HG03558 (cell line): ENCODE data around the gene DHRS7B.
"Not testable (repeated sequence)": the region's sequence is repeated elsewhere in the genome, so short reads cannot be mapped to it uniquely, and the experiment has no call there.

Source experiments
- ATAC-seq: cut with Tn5 transposase; IDR thresholded peaks from one replicate; pipeline ENCODE4 v1.9.1; 2021; ENCODE audit warnings: moderate number of reproducible peaks; ENCODE audit not compliant: unreplicated experiment; ENCODE audit errors: extremely low read depth

The DHRS7B gene

GRCh38 chr17:21201874-21202273, 75.1 kb downstream of the DHRS7B start:
- ATAC-seq: no peak

- ATAC-seq: no peak
These were observed 75.7 kb downstream of the DHRS7B start for GRCh38 chr17:21202512-21202911.

- ATAC-seq: no peak
These were observed 78.2 kb downstream of the DHRS7B start for GRCh38 chr17:21204935-21205334.

- no peak for ATAC-seq
These were observed 81.6 kb downstream of the DHRS7B start for GRCh38 chr17:21208352-21208751.

- no peak for ATAC-seq
These were observed 82.9 kb downstream of the DHRS7B start for GRCh38 chr17:21209511-21210175.

GRCh38 chr17:21210411-21211076, 83.8 kb downstream of the DHRS7B start:
- no peak for ATAC-seq

GRCh38 chr17:21211825-21212479, 85.2 kb downstream of the DHRS7B start:
- no peak for ATAC-seq

GRCh38 chr17:21212826-21213637, 86.3 kb downstream of the DHRS7B start:
- ATAC-seq: no peak

GRCh38 chr17:21213638-21214014, 86.9 kb downstream of the DHRS7B start:
- ATAC-seq: peak; percentile 8

GRCh38 chr17:21214015-21214776, 87.4 kb downstream of the DHRS7B start, which contains the start of gene TMEM11:
TMEM11 (minus strand) TSS chr17:21214161; CDS start chr17:21214152, 9 bp downstream.
- peak; percentile 59 for ATAC-seq

GRCh38 chr17:21214777-21215541, 88.2 kb downstream of the DHRS7B start:
- no peak for ATAC-seq

- no peak for ATAC-seq
These were observed 89.2 kb downstream of the DHRS7B start for GRCh38 chr17:21215935-21216334.

GRCh38 chr17:21217346-21217745, 90.6 kb downstream of the DHRS7B start:
- ATAC-seq: no peak

- ATAC-seq: no peak
These were observed 91.3 kb downstream of the DHRS7B start for GRCh38 chr17:21218101-21218500.

GRCh38 chr17:21218831-21219380, 92.1 kb downstream of the DHRS7B start:
- ATAC-seq: no peak

GRCh38 chr17:21223086-21223485, 96.3 kb downstream of the DHRS7B start:
- no peak for ATAC-seq

- not testable (repeated sequence) for ATAC-seq
These were observed 100.5 kb downstream of the DHRS7B start for GRCh38 chr17:21227277-21227676.

- ATAC-seq: no peak
These were observed 101.3 kb downstream of the DHRS7B start for GRCh38 chr17:21228111-21228510.

- no peak for ATAC-seq
These were observed 102.1 kb downstream of the DHRS7B start for GRCh38 chr17:21228845-21229244.
